SK-N-SH treated with all-trans-retinoic acid at 6 μM for 48 hours (cell line): ENCODE results near the gene FFAR3.

Experiments
- ATAC-seq: fragments of 200-7000 bp; cut with Tn5 transposase; 3 replicates; pipeline ENCODE4 v1.9.1; 2020; ENCODE audit warnings: mild to moderate bottlenecking, moderate library complexity
- ARNTL ChIP-seq: fragments of 450-650 bp; formaldehyde crosslinking; IDR thresholded peaks from 2 replicates; pipeline ENCODE4 v1.5.0; 2020; ENCODE audit warnings: low read depth, mild to moderate bottlenecking, moderate library complexity, borderline replicate concordance
- CREB5 ChIP-seq: fragments of 250-450 bp; sonication (Bioruptor Pico); IDR thresholded peaks from 2 replicates; pipeline ENCODE4 v1.5.1; 2020; ENCODE audit warnings: low read depth, mild to moderate bottlenecking, moderate library complexity
- CSDC2 ChIP-seq: fragments of 250-450 bp; sonication (Bioruptor Pico); IDR thresholded peaks from 2 replicates; pipeline ENCODE4 v1.5.0; 2020; ENCODE audit warnings: mild to moderate bottlenecking, moderate library complexity
- CSRNP3 ChIP-seq: fragments of 250-450 bp; sonication (Bioruptor Pico); IDR thresholded peaks from 2 replicates; pipeline ENCODE4 v1.5.1; 2021; ENCODE audit warnings: mild to moderate bottlenecking, moderate library complexity
- ESRRG ChIP-seq: fragments of 250-450 bp; sonication (Bioruptor Pico); IDR thresholded peaks from 2 replicates; pipeline ENCODE4 v1.6.1; 2021; ENCODE audit warnings: mild to moderate bottlenecking
- GLIS3 ChIP-seq: fragments of 250-450 bp; sonication (Bioruptor Pico); IDR thresholded peaks from 2 replicates; pipeline ENCODE4 v1.5.0; 2020; ENCODE audit warnings: mild to moderate bottlenecking, moderate library complexity
- ISL1 ChIP-seq: fragments of 250-450 bp; sonication (Bioruptor Pico); IDR thresholded peaks from 2 replicates; pipeline ENCODE4 v2.1.2; 2022; ENCODE audit warnings: mild to moderate bottlenecking, moderate library complexity
- OSR1 ChIP-seq: fragments of 250-450 bp; sonication (Bioruptor Pico); IDR thresholded peaks from 2 replicates; pipeline ENCODE4 v1.8.0; 2022; ENCODE audit warnings: moderate library complexity, mild to moderate bottlenecking, inconsistent platforms
- PPARA ChIP-seq: fragments of 250-450 bp; sonication (Bioruptor Pico); IDR thresholded peaks from 2 replicates; pipeline ENCODE4 v1.5.0; 2020; ENCODE audit warnings: mild to moderate bottlenecking, borderline replicate concordance
- RARB ChIP-seq: fragments of 250-450 bp; sonication (Bioruptor Pico); IDR thresholded peaks from 2 replicates; pipeline ENCODE4 v1.8.0; 2021; ENCODE audit warnings: mild to moderate bottlenecking, moderate library complexity
- SNAI2 ChIP-seq: fragments of 250-450 bp; sonication (Bioruptor Pico); IDR thresholded peaks from 2 replicates; pipeline ENCODE4 v1.5.0; 2020; ENCODE audit warnings: mild to moderate bottlenecking, moderate library complexity
- TCF4 ChIP-seq: fragments of 250-450 bp; sonication (Bioruptor Pico); IDR thresholded peaks from 2 replicates; pipeline ENCODE4 v1.8.0; 2021; ENCODE audit warnings: mild to moderate bottlenecking, moderate library complexity, borderline replicate concordance
- TOX ChIP-seq: fragments of 250-450 bp; sonication (Bioruptor Pico); IDR thresholded peaks from 2 replicates; pipeline ENCODE4 v1.8.0; 2021; ENCODE audit warnings: mild to moderate bottlenecking, moderate library complexity, borderline replicate concordance
- ZC3H10 ChIP-seq: fragments of 250-450 bp; sonication (Bioruptor Pico); IDR thresholded peaks from 2 replicates; pipeline ENCODE4 v1.5.1; 2021; ENCODE audit warnings: mild to moderate bottlenecking, moderate library complexity
- ZFP3 ChIP-seq: fragments of 250-450 bp; sonication (Bioruptor Pico); IDR thresholded peaks from 2 replicates; pipeline ENCODE4 v1.5.0; 2020; ENCODE audit warnings: mild to moderate bottlenecking, moderate library complexity
- ZFP30 ChIP-seq: fragments of 450-650 bp; formaldehyde crosslinking; IDR thresholded peaks from 2 replicates; pipeline ENCODE4 v1.5.0; 2022; ENCODE audit warnings: mild to moderate bottlenecking, moderate library complexity
- ZNF565 ChIP-seq: fragments of 450-650 bp; formaldehyde crosslinking; conservative IDR thresholded peaks from 2 replicates; pipeline ENCODE4 v1.5.0; 2020; ENCODE audit warnings: low read depth, mild to moderate bottlenecking, moderate library complexity
- ZNF8 ChIP-seq: fragments of 450-650 bp; formaldehyde crosslinking; IDR thresholded peaks from 2 replicates; pipeline ENCODE4 v1.5.0; 2020; ENCODE audit warnings: mild to moderate bottlenecking, moderate library complexity
- TF ChIP-seq, protein P1 (sequence below): fragments of 250-450 bp; sonication (Bioruptor Pico); IDR thresholded peaks from 2 replicates; pipeline ENCODE4 v1.8.0; 2020; ENCODE audit warnings: mild to moderate bottlenecking, moderate library complexity, borderline replicate concordance
- TF ChIP-seq, protein P2 (sequence below): fragments of 250-450 bp; sonication (Bioruptor Pico); IDR thresholded peaks from 2 replicates; pipeline ENCODE4 v1.8.0; 2021; ENCODE audit warnings: low read depth, mild to moderate bottlenecking, moderate library complexity, borderline replicate concordance

The FFAR3 gene

GRCh38 chr19:35332817-35333216, 25.4 kb upstream of the FFAR3 start:
- TF ChIP-seq SNAI2 (CRISPR knock-in tag) (no peak), TCF4 (CRISPR knock-in tag) (no peak), TOX (CRISPR knock-in tag) (no peak), ESRRG (CRISPR knock-in tag) (no peak), PPARA (CRISPR knock-in tag) (no peak), GLIS3 (CRISPR knock-in tag) (no peak)
- no peak for ATAC-seq

DNA sequence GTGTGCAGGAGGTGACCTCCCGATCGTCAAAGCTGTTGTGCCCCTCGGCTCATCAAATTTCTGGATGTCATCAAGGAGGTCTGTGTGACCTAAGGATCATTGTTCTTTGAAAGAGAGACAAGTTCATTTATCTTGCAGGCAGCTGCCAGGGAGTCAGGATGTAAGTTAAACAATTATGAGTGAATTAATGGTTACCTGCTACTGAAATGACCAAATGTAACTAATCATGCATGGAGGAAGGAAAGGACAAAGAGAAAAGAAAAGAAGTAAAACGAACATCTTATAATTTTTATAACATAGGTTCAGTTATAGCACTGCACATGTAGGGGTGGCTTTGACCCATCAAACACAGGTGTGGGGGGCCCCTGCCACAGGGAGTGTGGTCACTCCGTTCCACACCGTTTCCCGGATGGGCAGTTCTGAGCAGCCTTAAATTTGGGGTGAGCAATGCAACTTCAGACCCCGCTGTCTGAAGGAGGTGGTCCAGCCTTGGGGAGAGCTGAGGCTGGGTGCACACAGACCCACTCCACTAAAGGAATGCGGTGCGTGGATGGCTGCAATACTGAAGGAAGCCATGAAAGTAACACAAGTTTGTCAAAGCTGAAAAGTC, 24.0 kb upstream of the FFAR3 start:
- no peak for TF ChIP-seq ISL1 (CRISPR knock-in tag)
- TF ChIP-seq ZNF8 (CRISPR knock-in tag), result no peak
- no peak for TF ChIP-seq ZFP30 (CRISPR knock-in tag)
- ATAC-seq, result no peak

- TF ChIP-seq ARNTL (no peak), ZFP3 (CRISPR knock-in tag) (no peak), CSDC2 (CRISPR knock-in tag) (no peak), ESRRG (CRISPR knock-in tag) (no peak), ISL1 (CRISPR knock-in tag) (no peak), TCF4 (CRISPR knock-in tag) (no peak), ZNF8 (CRISPR knock-in tag) (no peak), PPARA (CRISPR knock-in tag) (no peak), TOX (CRISPR knock-in tag) (no peak), ZNF565 (CRISPR knock-in tag) (no peak), SNAI2 (CRISPR knock-in tag) (no peak), ZC3H10 (CRISPR knock-in tag) (no peak)
- TF ChIP-seq, protein P1, sequence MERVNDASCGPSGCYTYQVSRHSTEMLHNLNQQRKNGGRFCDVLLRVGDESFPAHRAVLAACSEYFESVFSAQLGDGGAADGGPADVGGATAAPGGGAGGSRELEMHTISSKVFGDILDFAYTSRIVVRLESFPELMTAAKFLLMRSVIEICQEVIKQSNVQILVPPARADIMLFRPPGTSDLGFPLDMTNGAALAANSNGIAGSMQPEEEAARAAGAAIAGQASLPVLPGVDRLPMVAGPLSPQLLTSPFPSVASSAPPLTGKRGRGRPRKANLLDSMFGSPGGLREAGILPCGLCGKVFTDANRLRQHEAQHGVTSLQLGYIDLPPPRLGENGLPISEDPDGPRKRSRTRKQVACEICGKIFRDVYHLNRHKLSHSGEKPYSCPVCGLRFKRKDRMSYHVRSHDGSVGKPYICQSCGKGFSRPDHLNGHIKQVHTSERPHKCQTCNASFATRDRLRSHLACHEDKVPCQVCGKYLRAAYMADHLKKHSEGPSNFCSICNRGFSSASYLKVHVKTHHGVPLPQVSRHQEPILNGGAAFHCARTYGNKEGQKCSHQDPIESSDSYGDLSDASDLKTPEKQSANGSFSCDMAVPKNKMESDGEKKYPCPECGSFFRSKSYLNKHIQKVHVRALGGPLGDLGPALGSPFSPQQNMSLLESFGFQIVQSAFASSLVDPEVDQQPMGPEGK (CRISPR knock-in tag), result no peak
- TF ChIP-seq, all 23 proteins: peak for 0
- no peak for ATAC-seq
Observed at GRCh38 chr19:35336166-35336955, 21.9 kb upstream of the FFAR3 start.

GRCh38 chr19:35337097-35337983, 20.9 kb upstream of the FFAR3 start:
- TF ChIP-seq GLIS3 (CRISPR knock-in tag) (no peak), TCF4 (CRISPR knock-in tag) (no peak), ZFP3 (CRISPR knock-in tag) (no peak), ESRRG (CRISPR knock-in tag) (no peak), ZC3H10 (CRISPR knock-in tag) (no peak)
- TF ChIP-seq, protein P2, sequence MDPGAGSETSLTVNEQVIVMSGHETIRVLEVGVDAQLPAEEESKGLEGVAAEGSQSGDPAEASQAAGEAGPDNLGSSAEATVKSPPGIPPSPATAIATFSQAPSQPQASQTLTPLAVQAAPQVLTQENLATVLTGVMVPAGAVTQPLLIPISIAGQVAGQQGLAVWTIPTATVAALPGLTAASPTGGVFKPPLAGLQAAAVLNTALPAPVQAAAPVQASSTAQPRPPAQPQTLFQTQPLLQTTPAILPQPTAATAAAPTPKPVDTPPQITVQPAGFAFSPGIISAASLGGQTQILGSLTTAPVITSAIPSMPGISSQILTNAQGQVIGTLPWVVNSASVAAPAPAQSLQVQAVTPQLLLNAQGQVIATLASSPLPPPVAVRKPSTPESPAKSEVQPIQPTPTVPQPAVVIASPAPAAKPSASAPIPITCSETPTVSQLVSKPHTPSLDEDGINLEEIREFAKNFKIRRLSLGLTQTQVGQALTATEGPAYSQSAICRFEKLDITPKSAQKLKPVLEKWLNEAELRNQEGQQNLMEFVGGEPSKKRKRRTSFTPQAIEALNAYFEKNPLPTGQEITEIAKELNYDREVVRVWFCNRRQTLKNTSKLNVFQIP (CRISPR knock-in tag), result no peak
- ATAC-seq, result no peak

DNA sequence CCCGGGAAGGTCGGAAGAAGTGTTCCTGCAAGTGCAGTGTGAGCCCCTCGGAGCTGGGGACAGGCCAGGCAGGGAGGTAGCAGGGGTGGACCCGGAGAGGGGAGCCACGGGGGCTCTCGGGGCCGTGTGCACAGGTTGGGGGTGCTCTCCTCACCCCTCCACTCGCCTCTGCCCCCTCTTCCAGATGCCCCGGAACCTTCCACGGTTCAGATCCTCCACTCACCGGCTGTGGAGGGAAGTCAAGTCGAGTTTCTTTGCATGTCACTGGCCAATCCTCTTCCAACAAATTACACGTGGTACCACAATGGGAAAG, 20.3 kb upstream of the FFAR3 start:
- TF ChIP-seq RARB (CRISPR knock-in tag) (no peak), PPARA (CRISPR knock-in tag) (no peak), OSR1 (no peak), ZNF8 (CRISPR knock-in tag) (no peak), CSDC2 (CRISPR knock-in tag) (no peak), GLIS3 (CRISPR knock-in tag) (no peak), ZC3H10 (CRISPR knock-in tag) (no peak), CREB5 (CRISPR knock-in tag) (no peak), ISL1 (CRISPR knock-in tag) (no peak), CSRNP3 (CRISPR knock-in tag) (no peak)
- TF ChIP-seq, protein P1 (CRISPR knock-in tag), result no peak
- ATAC-seq, result no peak; the same call in 2 of the 3 replicates
